H9 (cell line): ENCODE results near the gene HTR7. TPM values are rescaled to one million over a fixed set of nuclear protein-coding genes. Genes with fewer than 3 reads are reported as not detected.

Source experiments
- DNase-seq: peaks from one replicate; pipeline ENCODE4 v3.0.0-alpha.2; 2017
- H2AFZ ChIP-seq: one replicate; pipeline ENCODE4 v1.6.1; 2013; ENCODE audit warnings: mild to moderate bottlenecking, low read length, control low read depth, moderate library complexity
- H2AK5ac ChIP-seq: 2 replicates; pipeline ENCODE4 v1.6.1; 2013; ENCODE audit warnings: low read length, control low read depth, mixed read lengths; ENCODE audit not compliant: insufficient read length
- H2BK120ac ChIP-seq: one replicate; pipeline ENCODE4 v1.6.1; 2013; ENCODE audit warnings: low read depth, mild to moderate bottlenecking, low read length, control low read depth, inconsistent platforms; ENCODE audit not compliant: poor library complexity, severe bottlenecking
- H2BK12ac ChIP-seq: 2 replicates; pipeline ENCODE4 v1.6.1; 2013; ENCODE audit warnings: low read length, control low read depth, mixed read lengths, low read depth; ENCODE audit not compliant: insufficient read length
- H2BK15ac ChIP-seq: 2 replicates; pipeline ENCODE4 v1.6.1; 2013; ENCODE audit warnings: low read depth, low read length, control low read depth
- H2BK20ac ChIP-seq: one replicate; pipeline ENCODE4 v1.6.1; 2013; ENCODE audit warnings: low read depth, mild to moderate bottlenecking, low read length, control low read depth, inconsistent platforms; ENCODE audit not compliant: poor library complexity, severe bottlenecking
- H2BK5ac ChIP-seq: 2 replicates; pipeline ENCODE4 v1.6.1; 2013; ENCODE audit warnings: low read length, control low read depth, mixed read lengths; ENCODE audit not compliant: insufficient read length
- H3K14ac ChIP-seq: 2 replicates; pipeline ENCODE4 v1.6.1; 2013; ENCODE audit warnings: low read length, control low read depth; ENCODE audit not compliant: insufficient read depth
- H3K18ac ChIP-seq: 2 replicates; pipeline ENCODE4 v1.6.1; 2013; ENCODE audit warnings: low read depth, mild to moderate bottlenecking, mixed read lengths, low read length, control low read depth; ENCODE audit not compliant: insufficient read length
- H3K23ac ChIP-seq: 2 replicates; pipeline ENCODE4 v1.6.1; 2013; ENCODE audit warnings: low read length, control low read depth, mixed read lengths, low read depth; ENCODE audit not compliant: insufficient read length
- H3K23me2 ChIP-seq: 2 replicates; pipeline ENCODE4 v1.6.1; 2013; ENCODE audit warnings: low read depth, mild to moderate bottlenecking, mixed read lengths, low read length, control low read depth; ENCODE audit not compliant: insufficient read length, poor library complexity, severe bottlenecking
- H3K27ac ChIP-seq: 2 replicates; pipeline ENCODE4 v1.5.1; 2013; ENCODE audit warnings: low read length, control low read depth, mixed read lengths, low read depth; ENCODE audit not compliant: insufficient read length
- H3K27me3 ChIP-seq: 2 replicates; pipeline ENCODE4 v1.6.1; 2013; ENCODE audit warnings: low read length, control low read depth, inconsistent platforms; ENCODE audit not compliant: insufficient read depth
- H3K4ac ChIP-seq: 2 replicates; pipeline ENCODE4 v1.6.1; 2013; ENCODE audit warnings: low read depth, mild to moderate bottlenecking, control low read depth, inconsistent platforms, low read length, moderate library complexity
- H3K4me1 ChIP-seq: 2 replicates; pipeline ENCODE4 v1.6.1; 2013; ENCODE audit warnings: low read length, control low read depth, inconsistent platforms; ENCODE audit not compliant: insufficient read depth
- H3K4me2 ChIP-seq: 2 replicates; pipeline ENCODE4 v1.6.1; 2013; ENCODE audit warnings: low read length, control low read depth, mixed read lengths; ENCODE audit not compliant: insufficient read length, insufficient read depth
- H3K56ac ChIP-seq: 2 replicates; pipeline ENCODE4 v1.6.1; 2013; ENCODE audit warnings: low read depth, mild to moderate bottlenecking, mixed read lengths, low read length, control low read depth; ENCODE audit not compliant: insufficient read length
- H3K79me1 ChIP-seq: 2 replicates; pipeline ENCODE4 v1.6.1; 2013; ENCODE audit warnings: low read depth, mild to moderate bottlenecking, moderate library complexity, low read length, control low read depth, inconsistent platforms; ENCODE audit not compliant: insufficient read depth, poor library complexity, severe bottlenecking
- H3K79me2 ChIP-seq: 2 replicates; pipeline ENCODE4 v1.6.1; 2013; ENCODE audit warnings: low read length, control low read depth, inconsistent platforms; ENCODE audit not compliant: insufficient read depth
- H3K9ac ChIP-seq: 2 replicates; pipeline ENCODE4 v1.6.1; 2013; ENCODE audit warnings: low read length, control low read depth, mixed read lengths; ENCODE audit not compliant: insufficient read length; ENCODE audit errors: extremely low read depth
- H3K9me3 ChIP-seq: one replicate; pipeline ENCODE4 v1.6.1; 2013; ENCODE audit warnings: low read depth, low read length, inconsistent platforms; ENCODE audit not compliant: control insufficient read depth
- H3T11ph ChIP-seq: one replicate; pipeline ENCODE4 v1.6.1; 2013; ENCODE audit warnings: mild to moderate bottlenecking, low read length, control low read depth, inconsistent platforms
- H4K20me1 ChIP-seq: one replicate; pipeline ENCODE4 v1.6.1; 2013; ENCODE audit not compliant: control insufficient read depth, insufficient read length, insufficient read depth
- H4K5ac ChIP-seq: 2 replicates; pipeline ENCODE4 v1.6.1; 2013; ENCODE audit warnings: low read depth, mild to moderate bottlenecking, mixed read lengths, low read length, control low read depth; ENCODE audit not compliant: insufficient read length
- H4K8ac ChIP-seq: replicated peaks from 2 replicates; pipeline ENCODE4 v1.6.1; 2013; ENCODE audit warnings: low read length, control low read depth, mixed read lengths, low read depth; ENCODE audit not compliant: insufficient read length
- H4K91ac ChIP-seq: 2 replicates; pipeline ENCODE4 v1.6.1; 2013; ENCODE audit warnings: low read depth, mild to moderate bottlenecking, moderate library complexity, mixed read lengths, low read length, control low read depth; ENCODE audit not compliant: insufficient read length
- H3K27ac Mint-ChIP-seq, 3 experiments: 2 replicates in 2 of 3; 3 replicates in 1 of 3; pipeline ENCODE4 v1.8.0; 2020 to 2021; ENCODE audit warnings: mixed read lengths in 3 of 3, mild to moderate bottlenecking in 1 of 3, moderate library complexity in 1 of 3
- H3K27me3 Mint-ChIP-seq: 2 replicates; pipeline ENCODE4 v1.8.0; 2021; ENCODE audit warnings: low read depth, mild to moderate bottlenecking, moderate library complexity, mixed read lengths
- H3K36me3 Mint-ChIP-seq, 3 experiments: 2 replicates in 2 of 3; 3 replicates in 1 of 3; pipeline ENCODE4 v1.8.0; 2020 to 2021; ENCODE audit warnings: low read depth in 3 of 3, mixed read lengths in 3 of 3; ENCODE audit not compliant: insufficient read depth in 1 of 3
- H3K4me1 Mint-ChIP-seq, 2 experiments: 2 replicates each; pipeline ENCODE4 v1.8.0; 2020; ENCODE audit warnings: mixed read lengths in 2 of 2
- H3K4me3 Mint-ChIP-seq, 2 experiments: 2 replicates in 1 of 2; 3 replicates in 1 of 2; pipeline ENCODE4 v1.8.0; 2020 to 2021; ENCODE audit warnings: mild to moderate bottlenecking in 2 of 2, mixed read lengths in 2 of 2, moderate library complexity in 1 of 2
- H3K9me3 Mint-ChIP-seq, 2 experiments: 2 replicates in 1 of 2; 3 replicates in 1 of 2; pipeline ENCODE4 v1.8.0; 2020; ENCODE audit warnings: mild to moderate bottlenecking in 2 of 2, mixed read lengths in 2 of 2, moderate library complexity in 1 of 2
- WGBS: extraction: QIAGEN DNeasy Blood & Tissue Kit; methylation state at CpG from one replicate; pipeline ENCODE4 v1.1.7; 2013; ENCODE audit warnings: missing lambda C conversion rate, low lambda C conversion rate, mixed read lengths; ENCODE audit not compliant: insufficient read length; ENCODE audit errors: extremely low coverage; 5-methylcytosine and 5-hydroxymethylcytosine counted together
- total RNA-seq: library from RNA; stranded (reverse); gene quantifications from 2 replicates; pipeline ENCODE4 v1.2.1, GENCODE V29; 2021
- TF ChIP-seq, protein P1 (sequence below): fragments of 200-600 bp; sonication (generic); conservative IDR thresholded peaks from 3 replicates; pipeline ENCODE4 v1.8.0; 2021; ENCODE audit warnings: antibody characterized with exemption, mild to moderate bottlenecking

HTR7 gene
- total RNA-seq, 1 experiment from 2014 or later, result 21.3 TPM

DNA sequence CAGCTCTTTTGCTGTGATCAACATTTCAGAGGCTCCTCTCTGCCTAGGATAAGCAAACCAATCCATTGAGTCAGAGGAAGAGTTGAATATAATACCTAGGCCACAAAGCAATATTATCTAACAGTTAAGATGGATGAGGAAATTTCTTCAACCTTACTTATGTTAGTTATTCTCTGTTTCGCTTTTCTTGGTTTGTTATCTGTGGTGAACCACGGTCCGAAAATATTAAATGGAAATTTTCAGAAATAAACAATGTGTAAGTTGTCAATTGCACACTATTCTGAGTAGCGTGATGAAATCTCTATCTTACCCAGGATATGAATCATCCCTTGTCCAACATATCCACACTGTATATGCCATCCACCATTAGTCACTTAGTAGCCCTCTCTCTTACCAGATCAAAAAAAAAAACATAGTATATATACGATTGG lies 1.5 kb upstream of the HTR7 start:
- no peak overlapping the region for H3K4me3 Mint-ChIP-seq
- H3K18ac ChIP-seq, result no peak overlapping the region
- H3K9ac ChIP-seq, result no peak overlapping the region
- no peak overlapping the region for H4K91ac ChIP-seq
- no peak overlapping the region for H2BK20ac ChIP-seq
- peaks cover 9% of the 10 kb centered on the region for H3K23me2 ChIP-seq
- H3K27me3 Mint-ChIP-seq, result peaks cover 22% of the 10 kb centered on the region
- no peak overlapping the region for H4K5ac ChIP-seq
- no peak overlapping the region for H4K8ac ChIP-seq
- no peak overlapping the region for H3K27ac Mint-ChIP-seq
- no peak overlapping the region for H3K27ac ChIP-seq
- no peaks in the 10 kb centered on the region for H4K20me1 ChIP-seq
- H3K79me1 ChIP-seq, result no peaks in the 10 kb centered on the region
- TF ChIP-seq, protein P1, sequence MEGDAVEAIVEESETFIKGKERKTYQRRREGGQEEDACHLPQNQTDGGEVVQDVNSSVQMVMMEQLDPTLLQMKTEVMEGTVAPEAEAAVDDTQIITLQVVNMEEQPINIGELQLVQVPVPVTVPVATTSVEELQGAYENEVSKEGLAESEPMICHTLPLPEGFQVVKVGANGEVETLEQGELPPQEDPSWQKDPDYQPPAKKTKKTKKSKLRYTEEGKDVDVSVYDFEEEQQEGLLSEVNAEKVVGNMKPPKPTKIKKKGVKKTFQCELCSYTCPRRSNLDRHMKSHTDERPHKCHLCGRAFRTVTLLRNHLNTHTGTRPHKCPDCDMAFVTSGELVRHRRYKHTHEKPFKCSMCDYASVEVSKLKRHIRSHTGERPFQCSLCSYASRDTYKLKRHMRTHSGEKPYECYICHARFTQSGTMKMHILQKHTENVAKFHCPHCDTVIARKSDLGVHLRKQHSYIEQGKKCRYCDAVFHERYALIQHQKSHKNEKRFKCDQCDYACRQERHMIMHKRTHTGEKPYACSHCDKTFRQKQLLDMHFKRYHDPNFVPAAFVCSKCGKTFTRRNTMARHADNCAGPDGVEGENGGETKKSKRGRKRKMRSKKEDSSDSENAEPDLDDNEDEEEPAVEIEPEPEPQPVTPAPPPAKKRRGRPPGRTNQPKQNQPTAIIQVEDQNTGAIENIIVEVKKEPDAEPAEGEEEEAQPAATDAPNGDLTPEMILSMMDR, result no peak
- no peak overlapping the region for H3K4me2 ChIP-seq
- H3K36me3 Mint-ChIP-seq, result no peaks in the 10 kb centered on the region
- H3K9me3 ChIP-seq, result no peaks in the 10 kb centered on the region
- H2AK5ac ChIP-seq, result no peak overlapping the region
- H3K79me2 ChIP-seq, result no peaks in the 10 kb centered on the region
- no peak overlapping the region for H2BK15ac ChIP-seq
- no peak overlapping the region for H2AFZ ChIP-seq
- H3K14ac ChIP-seq, result no peak overlapping the region
- no peak overlapping the region for H2BK120ac ChIP-seq
- no peaks in the 10 kb centered on the region for H3K9me3 Mint-ChIP-seq
- WGBS, result no CpG with 5 or more reads among the region's 5 CpGs
- peaks cover 10 to 43% of the 10 kb centered on the region in 2 experiments for H3K4me1 Mint-ChIP-seq
- peaks cover 12% of the 10 kb centered on the region; the same call in 1 of the 2 replicates for H3K27me3 ChIP-seq
- no peak overlapping the region for H2BK12ac ChIP-seq
- DNase-seq, result no peak
- no peak overlapping the region for H3T11ph ChIP-seq
- no peak overlapping the region for H2BK5ac ChIP-seq
- no peak overlapping the region for H3K4ac ChIP-seq
- H3K56ac ChIP-seq, result no peak overlapping the region
- H3K4me1 ChIP-seq, result no peaks in the 10 kb centered on the region
- H3K23ac ChIP-seq, result no peak overlapping the region
